CD14-positive monocyte (primary cell): ENCODE measurements around the gene ILDR2. TPM values are rescaled to one million over a fixed set of nuclear protein-coding genes. Genes with fewer than 3 reads are reported as not detected.
A peak's percentile ranks its signal among the peaks of the same experiment; 100 is the strongest.

Experiments
- DNase-seq, 3 donors: peaks; one replicate each; pipeline ENCODE4 v3.0.0-alpha.2; 2011 to 2022
- H2AFZ ChIP-seq: 2 replicates; pipeline ENCODE4 v1.6.0; 2012; ENCODE audit warnings: mild to moderate bottlenecking, low read depth, low read length, inconsistent platforms; ENCODE audit not compliant: insufficient read depth, poor library complexity, severe bottlenecking
- H3K27ac ChIP-seq, 2 donors: 1 replicate in 1 of 2; 2 replicates in 1 of 2; pipeline ENCODE4 v1.5.1; 2012 to 2013; ENCODE audit warnings: low read length in 2 of 2, control low read depth in 1 of 2, inconsistent platforms in 1 of 2, low read depth in 1 of 2, mild to moderate bottlenecking in 1 of 2
- H3K27me3 ChIP-seq, 2 donors: one replicate each; pipeline versions ENCODE4 v1.6.0 to v1.6.1; 2011 to 2013; ENCODE audit warnings: low read length in 2 of 2; ENCODE audit not compliant: control insufficient read depth in 2 of 2, insufficient read depth in 2 of 2
- H3K36me3 ChIP-seq, 2 donors: replicated peaks in 1 of 2; 1 replicate in 1 of 2; 2 replicates in 1 of 2; pipeline versions ENCODE4 v1.5.1 to v1.6.1; 2012 to 2013; ENCODE audit warnings: low read length in 2 of 2, control low read depth in 1 of 2, inconsistent platforms in 1 of 2, mild to moderate bottlenecking in 1 of 2; ENCODE audit not compliant: insufficient read depth in 2 of 2, control insufficient read depth in 1 of 2
- H3K4me1 ChIP-seq, 2 donors: 1 replicate in 1 of 2; 2 replicates in 1 of 2; pipeline versions ENCODE4 v1.5.1 to v1.6.1; 2012 to 2013; ENCODE audit warnings: low read length in 2 of 2, control low read depth in 1 of 2, inconsistent platforms in 1 of 2, mild to moderate bottlenecking in 1 of 2, moderate library complexity in 1 of 2; ENCODE audit not compliant: insufficient read depth in 2 of 2, control insufficient read depth in 1 of 2
- H3K4me2 ChIP-seq: replicated peaks from 2 replicates; pipeline ENCODE3; 2012; ENCODE audit warnings: low read length, moderate library complexity, mild to moderate bottlenecking; ENCODE audit not compliant: poor library complexity, severe bottlenecking; ENCODE audit errors: extremely low read depth
- H3K4me3 ChIP-seq, 3 experiments: fragments of 200-600 bp in 1 of 3; sonication (generic) in 1 of 3; replicated peaks in 1 of 3; 1 replicate in 2 of 3; 2 replicates in 1 of 3; pipeline ENCODE4 v1.5.1; 2011 to 2013; ENCODE audit warnings: low read length in 3 of 3, mild to moderate bottlenecking in 3 of 3, control low read depth in 2 of 3, low read depth in 2 of 3, inconsistent platforms in 1 of 3, moderate library complexity in 1 of 3
- H3K79me2 ChIP-seq: 2 replicates; pipeline ENCODE4 v1.6.0; 2012; ENCODE audit warnings: mild to moderate bottlenecking, control low read depth, inconsistent platforms, low read length, moderate library complexity; ENCODE audit not compliant: insufficient read depth
- H3K9ac ChIP-seq: 2 replicates; pipeline ENCODE4 v1.6.0; 2017; ENCODE audit warnings: low read length, mild to moderate bottlenecking; ENCODE audit not compliant: insufficient read depth, poor library complexity, severe bottlenecking
- H3K9me3 ChIP-seq, 2 donors: replicated peaks in 1 of 2; 1 replicate in 1 of 2; 2 replicates in 1 of 2; pipeline versions ENCODE4 v1.5.1 to v1.6.1; 2012 to 2013; ENCODE audit warnings: low read length in 2 of 2, control low read depth in 1 of 2; ENCODE audit not compliant: control insufficient read depth in 1 of 2, insufficient read depth in 1 of 2
- H4K20me1 ChIP-seq: 2 replicates; pipeline ENCODE4 v1.6.0; 2012; ENCODE audit warnings: mild to moderate bottlenecking, low read length, control low read depth, moderate library complexity; ENCODE audit not compliant: insufficient read depth
- H3K27ac Mint-ChIP-seq, 7 donors: one replicate each; pipeline ENCODE4 v1.8.0; 2020; ENCODE audit warnings: mild to moderate bottlenecking in 7 of 7, mixed read lengths in 7 of 7, moderate library complexity in 6 of 7, inconsistent platforms in 2 of 7
- H3K27me3 Mint-ChIP-seq, 3 donors: one replicate each; pipeline ENCODE4 v1.8.0; 2021 to 2022; ENCODE audit warnings: low read depth in 3 of 3, mild to moderate bottlenecking in 3 of 3, mixed read lengths in 3 of 3, moderate library complexity in 3 of 3, inconsistent platforms in 1 of 3
- H3K36me3 Mint-ChIP-seq, 2 donors: one replicate each; pipeline ENCODE4 v1.8.0; 2020; ENCODE audit warnings: mixed read lengths in 2 of 2, inconsistent platforms in 1 of 2, mild to moderate bottlenecking in 1 of 2
- H3K4me1 Mint-ChIP-seq: one replicate; pipeline ENCODE4 v1.8.0; 2020; ENCODE audit warnings: mild to moderate bottlenecking, mixed read lengths
- H3K4me3 Mint-ChIP-seq, 2 donors: one replicate each; pipeline ENCODE4 v1.8.0; 2020; ENCODE audit warnings: mild to moderate bottlenecking in 2 of 2, mixed read lengths in 2 of 2, moderate library complexity in 1 of 2
- H3K9me3 Mint-ChIP-seq, 7 donors: one replicate each; pipeline ENCODE4 v1.8.0; 2020 to 2022; ENCODE audit warnings: mixed read lengths in 7 of 7, mild to moderate bottlenecking in 6 of 7, moderate library complexity in 6 of 7, inconsistent platforms in 2 of 7
- WGBS: methylation state at CpG from one replicate; pipeline ENCODE4 v1.1.5; 2013; ENCODE audit warnings: missing lambda C conversion rate; ENCODE audit not compliant: insufficient coverage; 5-methylcytosine and 5-hydroxymethylcytosine counted together
- intact Hi-C, 2 donors: fragments of 100-400 bp; cut with micrococcal nuclease; formaldehyde crosslinking; loops; one replicate each; pipeline versions ENCODE4 v1.15.0 to v1.15.1; 2023
- polyA plus RNA-seq, 3 donors: library from polyadenylated mRNA; depleted of rRNA in 1 of 3; unstranded in 2 of 3; stranded (reverse) in 1 of 3; fragments of 300-500 nt in 2 of 3; fragments of >200 nt in 1 of 3; fragmentation: Illumina TruSeq in 2 of 3; gene quantifications; 1 replicate in 2 of 3; 2 replicates in 1 of 3; pipeline ENCODE4 v1.2.3, GENCODE V29; 2012 to 2021
- TF ChIP-seq, protein P1 (sequence below): fragments of 200-600 bp; IDR thresholded peaks from one replicate; pipeline ENCODE4 v1.8.0; 2022; ENCODE audit warnings: antibody characterized with exemption, mild to moderate bottlenecking

ILDR2 gene
- polyA plus RNA-seq, 3 donors = not detected

DNA sequence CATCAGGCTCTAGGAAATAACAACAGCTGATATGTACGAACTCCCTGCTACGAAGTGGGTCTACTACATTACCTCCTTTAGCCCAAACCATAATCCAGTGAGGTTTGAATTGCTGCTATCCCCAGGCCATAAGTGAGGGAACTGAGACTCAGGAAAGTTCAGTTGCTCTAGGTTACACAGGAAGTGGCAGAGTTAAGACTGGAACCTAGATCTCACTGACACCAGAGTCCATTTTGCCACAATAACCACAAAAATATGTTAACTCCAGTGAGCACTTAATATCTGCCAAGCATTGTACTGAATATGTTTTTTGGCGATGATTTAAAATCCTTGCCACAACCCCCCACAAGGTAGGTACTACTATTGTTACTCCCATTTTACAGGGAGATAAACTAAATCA is 90.4 kb downstream of the ILDR2 start:
- no peak overlapping the region for H3K4me3 Mint-ChIP-seq
- no peak overlapping the region for H3K27ac Mint-ChIP-seq
- H3K4me3 ChIP-seq = no peak overlapping the region
- peaks cover 0 to 3% (median 0%) of the 10 kb centered on the region in 7 donors for H3K9me3 Mint-ChIP-seq
- no peaks in the 10 kb centered on the region for H4K20me1 ChIP-seq
- no peaks in the 10 kb centered on the region for H3K36me3 ChIP-seq
- TF ChIP-seq, protein P1, sequence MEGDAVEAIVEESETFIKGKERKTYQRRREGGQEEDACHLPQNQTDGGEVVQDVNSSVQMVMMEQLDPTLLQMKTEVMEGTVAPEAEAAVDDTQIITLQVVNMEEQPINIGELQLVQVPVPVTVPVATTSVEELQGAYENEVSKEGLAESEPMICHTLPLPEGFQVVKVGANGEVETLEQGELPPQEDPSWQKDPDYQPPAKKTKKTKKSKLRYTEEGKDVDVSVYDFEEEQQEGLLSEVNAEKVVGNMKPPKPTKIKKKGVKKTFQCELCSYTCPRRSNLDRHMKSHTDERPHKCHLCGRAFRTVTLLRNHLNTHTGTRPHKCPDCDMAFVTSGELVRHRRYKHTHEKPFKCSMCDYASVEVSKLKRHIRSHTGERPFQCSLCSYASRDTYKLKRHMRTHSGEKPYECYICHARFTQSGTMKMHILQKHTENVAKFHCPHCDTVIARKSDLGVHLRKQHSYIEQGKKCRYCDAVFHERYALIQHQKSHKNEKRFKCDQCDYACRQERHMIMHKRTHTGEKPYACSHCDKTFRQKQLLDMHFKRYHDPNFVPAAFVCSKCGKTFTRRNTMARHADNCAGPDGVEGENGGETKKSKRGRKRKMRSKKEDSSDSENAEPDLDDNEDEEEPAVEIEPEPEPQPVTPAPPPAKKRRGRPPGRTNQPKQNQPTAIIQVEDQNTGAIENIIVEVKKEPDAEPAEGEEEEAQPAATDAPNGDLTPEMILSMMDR = no peak
- H3K27me3 ChIP-seq = peaks cover 0 to 13% of the 10 kb centered on the region in 2 donors
- WGBS = no CpG with 5 or more reads among the region's 3 CpGs
- H3K4me1 ChIP-seq = peaks cover 7 to 11% of the 10 kb centered on the region in 2 donors
- H2AFZ ChIP-seq = no peak overlapping the region
- no peak overlapping the region for H3K9ac ChIP-seq
- H3K36me3 Mint-ChIP-seq = peaks cover 0 to 3% of the 10 kb centered on the region in 2 donors
- H3K79me2 ChIP-seq = no peaks in the 10 kb centered on the region
- H3K4me2 ChIP-seq = no peak overlapping the region
- intact Hi-C loops = loop anchor here (10.0 kb wide), 2 partner anchors 170 to 340 kb away; partner anchors contain the start of gene POU2F1 (in 1 of the 2)
- H3K27me3 Mint-ChIP-seq = peaks cover 13 to 24% (median 15%) of the 10 kb centered on the region in 3 donors
- no peaks in the 10 kb centered on the region for H3K9me3 ChIP-seq
- no peak for DNase-seq
- H3K27ac ChIP-seq = no peak overlapping the region
- peaks cover 14% of the 10 kb centered on the region for H3K4me1 Mint-ChIP-seq

DNA sequence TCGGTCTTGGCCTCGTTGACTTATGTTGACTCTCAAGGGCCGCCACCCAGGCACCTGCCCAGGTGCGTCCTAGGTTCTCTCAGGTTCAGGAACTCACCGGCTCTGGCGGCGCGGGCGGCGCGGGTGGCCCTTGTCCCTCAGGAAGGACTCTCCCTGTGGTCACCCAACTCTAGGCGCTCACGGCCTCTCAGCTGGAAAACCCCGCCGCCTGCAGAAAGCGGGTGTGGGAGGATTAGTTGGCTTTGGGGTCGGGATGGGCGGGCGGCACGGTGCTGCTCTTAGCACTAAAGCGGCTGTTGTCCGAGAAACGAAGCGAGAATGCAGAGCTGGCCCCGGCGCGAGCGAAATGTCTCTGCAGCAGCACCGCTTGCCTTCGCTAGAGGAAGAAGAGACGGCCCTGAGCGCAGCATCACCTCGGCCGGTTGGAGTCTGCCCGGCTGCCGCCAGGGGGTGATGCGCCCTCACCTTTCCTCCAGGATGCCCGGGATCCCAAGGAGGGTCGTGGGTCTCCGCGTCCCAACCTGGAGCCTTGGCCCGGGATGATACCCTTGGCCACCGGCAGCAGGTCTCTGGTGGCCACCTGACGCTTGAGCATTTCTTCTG is 91.2 kb downstream of the ILDR2 start:
- Histone ChIP-seq H3K27ac (no peak overlapping the region), H4K20me1 (no peaks in the 10 kb centered on the region), H3K9ac (no peak overlapping the region), H3K79me2 (no peaks in the 10 kb centered on the region), H3K27me3 (peaks cover 0 to 13% of the 10 kb centered on the region in 2 donors), H3K4me2 (peak overlapping the region; percentile 47), H2AFZ (peak overlapping the region; percentile 68), H3K4me1 (peaks cover 7 to 11% of the 10 kb centered on the region in 2 donors), H3K36me3 (no peaks in the 10 kb centered on the region), H3K9me3 (no peaks in the 10 kb centered on the region), H3K4me3 (peak overlapping the region in 1 of 3 experiments; percentile 13)
- H3K4me1 Mint-ChIP-seq = peaks cover 14% of the 10 kb centered on the region
- intact Hi-C loops = loop anchor here (10.0 kb wide), 2 partner anchors 171 to 341 kb away; partner anchors contain the start of gene POU2F1 (in 1 of the 2)
- 14% methylated on average over 40 of the region's 44 CpGs for WGBS
- peak overlapping the region in 1 of 7 donors; percentile 41 for H3K27ac Mint-ChIP-seq
- peaks cover 0 to 3% of the 10 kb centered on the region in 2 donors for H3K36me3 Mint-ChIP-seq
- DNase-seq = peak; percentile 27 to 49 (median 40)
- TF ChIP-seq, protein P1 = peak; percentile 90
- H3K27me3 Mint-ChIP-seq = peaks cover 13 to 25% (median 15%) of the 10 kb centered on the region in 3 donors
- peak overlapping the region; percentile 53 to 85 for H3K4me3 Mint-ChIP-seq
- peaks cover 0 to 3% (median 0%) of the 10 kb centered on the region in 7 donors for H3K9me3 Mint-ChIP-seq
